GM19395 (cell line): ENCODE data around the gene PTPRO.

Experiments used
- ATAC-seq: cut with Tn5 transposase; IDR thresholded peaks from one replicate; pipeline ENCODE4 v1.9.1; 2021; ENCODE audit warnings: mild to moderate bottlenecking, moderate library complexity; ENCODE audit not compliant: unreplicated experiment

PTPRO gene

GRCh38 chr12:15634010-15634683 is 311.8 kb downstream of the PTPRO start:
- no peak for ATAC-seq

- no peak for ATAC-seq
Observed at GRCh38 chr12:15636060-15636890, 314.0 kb downstream of the PTPRO start.

- ATAC-seq = no peak
Observed at GRCh38 chr12:15638231-15638630, 315.9 kb downstream of the PTPRO start.

GRCh38 chr12:15644700-15645099 is 322.4 kb downstream of the PTPRO start:
- ATAC-seq = no peak

GRCh38 chr12:15646581-15646980 is 324.3 kb downstream of the PTPRO start:
- no peak for ATAC-seq
